Gastroesophageal sphincter (tissue), 4 donors: ENCODE measurements around the gene SNX14. TPM values are rescaled to one million over a fixed set of nuclear protein-coding genes. Genes with fewer than 3 reads are reported as not detected.

Experiments
- ATAC-seq: fragments of 150-250 bp; one replicate; pipeline ENCODE4 v1.9.1; 2016; ENCODE audit warnings: mild to moderate bottlenecking, moderate library complexity
- H3K27ac ChIP-seq, 4 donors: fragments of 200-600 bp; sonication (generic) in 3 of 4; 1 replicate in 3 of 4; 2 replicates in 1 of 4; pipeline ENCODE4 v1.5.1; 2016 to 2019
- H3K27me3 ChIP-seq: fragments of 200-600 bp; sonication (generic); one replicate; pipeline ENCODE4 v1.5.1; 2019
- H3K36me3 ChIP-seq, 2 donors: fragments of 200-600 bp; sonication (generic); one replicate each; pipeline ENCODE4 v1.5.1; 2019; ENCODE audit warnings: control low read depth in 1 of 2
- H3K4me1 ChIP-seq, 3 donors: fragments of 200-600 bp; sonication (generic); 1 replicate in 2 of 3; 2 replicates in 1 of 3; pipeline ENCODE4 v1.5.1; 2016 to 2019; ENCODE audit warnings: control low read depth in 2 of 3
- H3K4me3 ChIP-seq, 2 donors: fragments of 200-600 bp; sonication (generic); one replicate each; pipeline ENCODE4 v1.5.1; 2019; ENCODE audit warnings: mild to moderate bottlenecking in 1 of 2, moderate library complexity in 1 of 2
- H3K9me3 ChIP-seq, 3 donors: fragments of 200-600 bp; sonication (generic); one replicate each; pipeline ENCODE4 v1.5.1; 2017 to 2019; ENCODE audit warnings: control low read depth in 2 of 3
- CTCF ChIP-seq, 4 experiments: fragments of 200-600 bp in 2 of 4; fragments of 450-650 bp in 2 of 4; sonication (generic) in 1 of 4; IDR thresholded peaks; one replicate each; pipeline ENCODE4 v1.5.1; 2017 to 2019; ENCODE audit warnings: antibody characterized with exemption in 4 of 4, mild to moderate bottlenecking in 2 of 4, moderate library complexity in 2 of 4
- EP300 ChIP-seq: sonication (generic); formaldehyde crosslinking; IDR thresholded peaks from one replicate; pipeline ENCODE4 v1.6.1; 2017; ENCODE audit warnings: antibody characterized with exemption, mild to moderate bottlenecking
- POLR2A ChIP-seq, 2 donors: fragments of 450-650 bp; IDR thresholded peaks; one replicate each; pipeline ENCODE4 v1.6.1; 2017; ENCODE audit warnings: antibody characterized with exemption in 2 of 2, mild to moderate bottlenecking in 2 of 2, moderate library complexity in 1 of 2
- POLR2AphosphoS5 ChIP-seq: sonication (generic); formaldehyde crosslinking; IDR thresholded peaks from one replicate; pipeline ENCODE4 v1.6.1; 2017; ENCODE audit warnings: antibody characterized with exemption
- WGBS, 2 donors: methylation state at CpG; one replicate each; pipeline ENCODE4 v1.1.5; 2018; ENCODE audit warnings: low coverage in 1 of 2; 5-methylcytosine and 5-hydroxymethylcytosine counted together
- total RNA-seq, 4 donors: library from RNA; depleted of rRNA; stranded (reverse); fragments of >200 nt; gene quantifications; one replicate each; pipeline ENCODE4 v1.1.0, GENCODE V29; 2016

The SNX14 gene
- total RNA-seq, 4 donors from 2014 or later = 28.7 to 105 (median 48.8) TPM

- 60 to 63% methylated on average over 2 to 3 of the region's 3 CpGs for WGBS, 2 donors
- no peaks in the 10 kb centered on the region for H3K27me3 ChIP-seq
- no peaks in the 10 kb centered on the region for H3K36me3 ChIP-seq
Measured at GRCh38 chr6:85458782-85459181, 134.9 kb downstream of the SNX14 start.

DNA sequence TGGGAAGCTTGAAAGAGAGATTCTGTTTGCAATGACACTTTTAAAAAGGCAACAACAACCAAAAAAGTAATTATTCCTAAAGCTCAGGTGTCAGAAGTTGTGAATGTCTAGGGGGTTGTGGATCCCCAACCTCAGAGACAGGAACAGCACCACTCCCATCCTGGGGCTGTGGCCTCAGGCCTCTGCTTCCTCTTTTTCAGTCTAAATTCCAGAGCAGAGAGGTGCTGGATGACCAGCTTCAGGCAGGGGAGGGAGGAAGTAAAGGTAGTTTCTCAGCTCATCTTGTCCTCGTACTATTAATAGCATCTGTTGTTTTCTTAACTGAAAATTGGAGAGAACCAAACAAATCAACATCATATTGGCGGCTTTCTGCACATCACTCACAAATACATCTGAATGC lies 135.5 kb downstream of the SNX14 start:
- Histone ChIP-seq H3K4me1 (peaks cover 0 to 69% (median 20%) of the 10 kb centered on the region in 3 donors), H3K27me3 (no peaks in the 10 kb centered on the region), H3K4me3 (no peak overlapping the region), H3K9me3 (no peaks in the 10 kb centered on the region), H3K36me3 (no peaks in the 10 kb centered on the region), H3K27ac (peak overlapping the region in 3 of 4 donors; percentile 64 to 75 (median 70))
- TF ChIP-seq POLR2AphosphoS5 (no peak), EP300 (no peak), POLR2A (IDR thresholded peaks at IDR 0.05) (no peak), CTCF (IDR thresholded peaks at IDR 0.05) (no peak)
- ATAC-seq = no peak
- WGBS, 2 donors = 41 to 58% methylated on average over 2 of the region's 2 CpGs

More at GRCh38 chr6:85458782-85459181, 134.9 kb downstream of the SNX14 start:
- Histone ChIP-seq H3K9me3 (no peaks in the 10 kb centered on the region), H3K27ac (peak overlapping the region in 3 of 4 donors; percentile 64 to 75 (median 70)), H3K4me1 (peaks cover 0 to 63% (median 20%) of the 10 kb centered on the region in 3 donors), H3K4me3 (no peak overlapping the region)
- TF ChIP-seq POLR2A (IDR thresholded peaks at IDR 0.05) (no peak), EP300 (no peak), CTCF (IDR thresholded peaks at IDR 0.05) (no peak), POLR2AphosphoS5 (no peak)
- no peak for ATAC-seq

GRCh38 chr6:85456782-85457181 lies 136.9 kb downstream of the SNX14 start:
- Histone ChIP-seq H3K4me3 (no peak overlapping the region), H3K27ac (peak overlapping the region in 3 of 4 donors; percentile 35 to 64 (median 46)), H3K36me3 (no peaks in the 10 kb centered on the region), H3K27me3 (no peaks in the 10 kb centered on the region), H3K4me1 (peaks cover 0 to 72% (median 19%) of the 10 kb centered on the region in 3 donors), H3K9me3 (no peaks in the 10 kb centered on the region)
- 75 to 97% methylated on average over 2 to 3 of the region's 4 CpGs for WGBS, 2 donors
- no peak for TF ChIP-seq POLR2AphosphoS5
- ATAC-seq = no peak

Other genes with a start within 250 kb of the SNX14 start
- 10 to 100 TPM; 18.7 to 26.1 (median 23.2) TPM for gene NT5E, start 143.8 kb downstream of the SNX14 start, total RNA-seq
- gene SYNCRIP, start 49.0 kb upstream of the SNX14 start, total RNA-seq = 100 to 1,000 TPM in 2 of 4 donors, 10 to 100 TPM in 2; 78.4 to 105 (median 97.9) TPM